Measurements from ENCODE around the gene FFAR1. TPM values are rescaled to one million over a fixed set of nuclear protein-coding genes. Genes with fewer than 3 reads are reported as not detected.

The FFAR1 gene
- total and polyA plus RNA-seq, 2 of the 8 experiments (the other 6 are each of a cell fraction or from before 2014, with no cell fraction given) = not detected

- TF ChIP-seq CBX8 (IDR thresholded peaks at IDR 0.05; ENCODE audit: borderline replicate concordance, low read depth, low read length) (no peak), NANOG (IDR thresholded peaks at IDR 0.05; ENCODE audit: insufficient read depth, low read depth, low read length, poor library complexity, severe bottlenecking) (no peak), CHD7 (IDR thresholded peaks at IDR 0.05; ENCODE audit: insufficient replicate concordance, low read length) (no peak), YY1 (IDR thresholded peaks at IDR 0.05; ENCODE audit: low read depth, low read length) (no peak), POLR2A (IDR thresholded peaks at IDR 0.05; ENCODE audit: control extremely low read depth in 1 of 2, low read depth in 2 of 2, low read length in 2 of 2) (no peak), RAD21 (IDR thresholded peaks at IDR 0.05 in 1 of 2, conservative IDR thresholded peaks at IDR 0.05 in 1 of 2; ENCODE audit: low read depth in 2 of 2, low read length in 2 of 2) (peak; percentile 58 to 66), KDM1A (IDR thresholded peaks at IDR 0.05; ENCODE audit: borderline replicate concordance, low read length) (peak; percentile 90), SP2 (IDR thresholded peaks at IDR 0.05; ENCODE audit: low read length) (no peak), RNF2 (IDR thresholded peaks at IDR 0.05; ENCODE audit: borderline replicate concordance, low read depth, low read length, missing control alignments, poor library complexity, severe bottlenecking) (no peak), HDAC6 (IDR thresholded peaks at IDR 0.05; ENCODE audit: low read depth, low read length) (no peak)
Observed at GRCh38 chr19:35306473-35307246, 41.0 kb upstream of the FFAR1 start (continued).
